ENCODE data around the gene MSH5.

DNA sequence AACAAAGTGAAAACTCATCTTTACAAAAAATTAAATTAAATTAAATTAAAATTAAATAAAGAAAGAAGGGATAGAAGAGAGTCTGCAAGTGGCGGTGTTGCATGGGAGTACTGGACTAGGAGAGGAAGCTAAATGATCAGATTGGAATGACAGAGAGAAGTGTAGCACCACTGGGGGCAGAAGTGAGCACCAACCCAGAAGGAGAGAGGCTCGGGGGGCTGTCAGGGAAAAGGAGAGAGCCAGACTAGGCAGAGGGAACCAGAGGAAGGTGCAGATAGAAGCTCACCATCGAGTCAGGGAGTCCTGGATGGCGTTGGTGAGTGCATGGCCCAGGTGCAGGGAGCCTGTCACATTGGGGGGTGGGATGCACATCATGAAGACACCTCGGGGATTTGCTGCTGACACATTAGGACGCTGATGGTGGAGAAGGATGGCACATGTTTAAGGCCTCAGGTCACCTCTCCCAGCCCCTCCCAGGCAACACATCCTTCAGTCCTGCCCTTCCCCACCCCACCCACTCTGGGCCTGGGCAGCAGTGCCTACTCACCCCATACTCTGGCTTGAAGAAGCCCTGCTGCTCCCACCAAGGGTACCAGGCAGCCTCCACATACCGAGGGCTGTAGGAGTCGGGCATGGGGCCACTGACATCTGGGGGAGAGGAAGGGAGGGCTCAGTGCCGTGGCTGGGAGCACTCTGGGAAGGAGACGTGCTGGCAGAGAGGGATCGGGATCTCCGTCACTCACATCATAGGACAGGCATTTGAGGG is 51.7 kb downstream of the MSH5 start:
- TF ChIP-seq, protein P1, sequence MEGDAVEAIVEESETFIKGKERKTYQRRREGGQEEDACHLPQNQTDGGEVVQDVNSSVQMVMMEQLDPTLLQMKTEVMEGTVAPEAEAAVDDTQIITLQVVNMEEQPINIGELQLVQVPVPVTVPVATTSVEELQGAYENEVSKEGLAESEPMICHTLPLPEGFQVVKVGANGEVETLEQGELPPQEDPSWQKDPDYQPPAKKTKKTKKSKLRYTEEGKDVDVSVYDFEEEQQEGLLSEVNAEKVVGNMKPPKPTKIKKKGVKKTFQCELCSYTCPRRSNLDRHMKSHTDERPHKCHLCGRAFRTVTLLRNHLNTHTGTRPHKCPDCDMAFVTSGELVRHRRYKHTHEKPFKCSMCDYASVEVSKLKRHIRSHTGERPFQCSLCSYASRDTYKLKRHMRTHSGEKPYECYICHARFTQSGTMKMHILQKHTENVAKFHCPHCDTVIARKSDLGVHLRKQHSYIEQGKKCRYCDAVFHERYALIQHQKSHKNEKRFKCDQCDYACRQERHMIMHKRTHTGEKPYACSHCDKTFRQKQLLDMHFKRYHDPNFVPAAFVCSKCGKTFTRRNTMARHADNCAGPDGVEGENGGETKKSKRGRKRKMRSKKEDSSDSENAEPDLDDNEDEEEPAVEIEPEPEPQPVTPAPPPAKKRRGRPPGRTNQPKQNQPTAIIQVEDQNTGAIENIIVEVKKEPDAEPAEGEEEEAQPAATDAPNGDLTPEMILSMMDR (conservative IDR thresholded peaks at IDR 0.05; ENCODE audit: low read length) = peak; percentile 68
- no peak for TF ChIP-seq EZH2phosphoT487 (IDR thresholded peaks at IDR 0.05; ENCODE audit: borderline replicate concordance)

Data from Loucy (cell line).